Neural cell (in vitro differentiated cells): Measurements from ENCODE around the gene SLC25A11. TPM values are rescaled to one million over a fixed set of nuclear protein-coding genes. Genes with fewer than 3 reads are reported as not detected.
"Not testable (repeated sequence)": the region's sequence is repeated elsewhere in the genome, so short reads cannot be mapped to it uniquely, and the experiment has no call there.

ENCODE experiments used
- H2AFZ ChIP-seq: fragments of 200-600, 300-800 bp; sonication (generic), shearing (Covaris generic); 2 replicates; pipeline ENCODE4 v1.6.0; 2014; ENCODE audit warnings: low read depth, mild to moderate bottlenecking, antibody characterized with exemption, low read length, moderate library complexity
- H3F3A ChIP-seq: fragments of 200-600 bp; shearing (Covaris generic); 2 replicates; pipeline ENCODE4 v1.6.1; 2016; ENCODE audit warnings: mild to moderate bottlenecking, moderate library complexity, mixed read lengths, antibody characterized with exemption, low read length; ENCODE audit not compliant: insufficient read depth, poor library complexity, severe bottlenecking
- H3K27ac ChIP-seq: fragments of 200-600, 300-800 bp; sonication (generic), shearing (Covaris generic); 2 replicates; pipeline ENCODE4 v1.5.1; 2014; ENCODE audit warnings: mild to moderate bottlenecking, low read length, moderate library complexity
- H3K27me3 ChIP-seq: fragments of 300-800, 200-600 bp; sonication (generic), shearing (Covaris generic); 2 replicates; pipeline ENCODE4 v1.6.0; 2014; ENCODE audit warnings: mild to moderate bottlenecking, low read depth, low read length, moderate library complexity; ENCODE audit not compliant: insufficient read depth
- H3K36me3 ChIP-seq: fragments of 300-800, 200-600 bp; sonication (generic), shearing (Covaris generic); 2 replicates; pipeline ENCODE4 v1.5.1; 2014; ENCODE audit warnings: mild to moderate bottlenecking, antibody characterized with exemption, low read length, moderate library complexity; ENCODE audit not compliant: insufficient read depth
- H3K4me2 ChIP-seq: fragments of 300-800, 200-600 bp; sonication (generic), shearing (Covaris generic); 2 replicates; pipeline ENCODE4 v1.6.0; 2014; ENCODE audit warnings: mild to moderate bottlenecking, low read length
- H3K4me3 ChIP-seq: fragments of 300-800, 200-600 bp; sonication (generic), shearing (Covaris generic); 2 replicates; pipeline ENCODE4 v1.5.1; 2014; ENCODE audit warnings: mild to moderate bottlenecking, low read length, moderate library complexity
- H3K79me2 ChIP-seq: fragments of 200-600 bp; shearing (Covaris generic); replicated peaks from 2 replicates; pipeline ENCODE4 v1.6.0; 2014; ENCODE audit warnings: mild to moderate bottlenecking, low read length, moderate library complexity; ENCODE audit not compliant: insufficient read depth
- H3K9ac ChIP-seq: fragments of 300-800, 200-600 bp; sonication (generic), shearing (Covaris generic); 2 replicates; pipeline ENCODE4 v1.6.1; 2016; ENCODE audit warnings: mild to moderate bottlenecking, low read length, mixed read lengths
- H3K9me2 ChIP-seq: fragments of 200-600 bp; shearing (Covaris generic); 2 replicates; pipeline ENCODE4 v1.6.1; 2016; ENCODE audit warnings: mild to moderate bottlenecking, low read length, mixed read lengths; ENCODE audit not compliant: insufficient read depth
- H3K9me3 ChIP-seq: fragments of 200-600, 300-800 bp; sonication (generic), shearing (Covaris generic); 2 replicates; pipeline ENCODE4 v1.6.1; 2016; ENCODE audit warnings: mild to moderate bottlenecking, mixed run types, low read length, moderate library complexity, mixed read lengths
- H4K20me1 ChIP-seq: fragments of 200-600 bp; shearing (Covaris generic); 2 replicates; pipeline ENCODE4 v1.6.1; 2016; ENCODE audit warnings: mild to moderate bottlenecking, mixed run types; ENCODE audit not compliant: insufficient read depth
- CTCF ChIP-seq: fragments of 450-650 bp; IDR thresholded peaks from 2 replicates; pipeline ENCODE4 v1.5.1; 2014; ENCODE audit warnings: antibody characterized with exemption, mild to moderate bottlenecking, moderate library complexity; ENCODE audit not compliant: poor library complexity, severe bottlenecking
- EP300 ChIP-seq: fragments of 450-650 bp; conservative IDR thresholded peaks from 2 replicates; pipeline ENCODE4 v1.6.1; 2014; ENCODE audit warnings: antibody characterized with exemption, mild to moderate bottlenecking, moderate library complexity; ENCODE audit not compliant: poor library complexity, severe bottlenecking
- EZH2 ChIP-seq: fragments of 200-600, 300-800 bp; shearing (Covaris generic), sonication (generic); IDR thresholded peaks from 2 replicates; pipeline ENCODE4 v1.6.1; 2014; ENCODE audit warnings: antibody characterized with exemption, low read length, borderline replicate concordance, mild to moderate bottlenecking; ENCODE audit not compliant: insufficient read depth, poor library complexity, severe bottlenecking
- MXI1 ChIP-seq: fragments of 450-650 bp; conservative IDR thresholded peaks from 2 replicates; pipeline ENCODE4 v1.6.1; 2014; ENCODE audit warnings: antibody characterized with exemption, mild to moderate bottlenecking; ENCODE audit not compliant: poor library complexity, severe bottlenecking
- POLR2AphosphoS5 ChIP-seq: IDR thresholded peaks from 2 replicates; pipeline ENCODE4 v1.6.1; 2012
- RAD21 ChIP-seq: fragments of 450-650 bp; conservative IDR thresholded peaks from 2 replicates; pipeline ENCODE4 v1.6.1; 2014; ENCODE audit warnings: antibody characterized with exemption, mild to moderate bottlenecking, moderate library complexity
- SMC3 ChIP-seq: fragments of 450-650 bp; conservative IDR thresholded peaks from 2 replicates; pipeline ENCODE4 v1.6.1; 2014; ENCODE audit warnings: antibody characterized with exemption, mild to moderate bottlenecking, moderate library complexity; ENCODE audit not compliant: poor library complexity
- TAF1 ChIP-seq: IDR thresholded peaks from 2 replicates; pipeline ENCODE4 v1.6.1; 2012; ENCODE audit warnings: low read depth
- polyA plus RNA-seq: library from polyadenylated mRNA; depleted of rRNA; stranded (reverse); fragments of >200 nt; gene quantifications from 2 replicates; pipeline ENCODE4 v1.2.3, GENCODE V29; 2014
- TF ChIP-seq, protein P1 (sequence below): IDR thresholded peaks from 2 replicates; pipeline ENCODE4 v1.6.1; 2012; ENCODE audit warnings: borderline replicate concordance

Gene SLC25A11
- polyA plus RNA-seq, 1 donor from 2014 or later: 172 TPM

- H3K4me3 ChIP-seq, H2AFZ ChIP-seq, H3K27me3 ChIP-seq, H3F3A ChIP-seq, H3K4me2 ChIP-seq, H3K9ac ChIP-seq, H3K9me3 ChIP-seq, H3K27ac ChIP-seq, H3K79me2 ChIP-seq, H3K36me3 ChIP-seq, H3K9me2 ChIP-seq, H4K20me1 ChIP-seq: not testable (repeated sequence)
Measured at GRCh38 chr17:4914551-4914950, 25.3 kb downstream of the SLC25A11 start.

DNA sequence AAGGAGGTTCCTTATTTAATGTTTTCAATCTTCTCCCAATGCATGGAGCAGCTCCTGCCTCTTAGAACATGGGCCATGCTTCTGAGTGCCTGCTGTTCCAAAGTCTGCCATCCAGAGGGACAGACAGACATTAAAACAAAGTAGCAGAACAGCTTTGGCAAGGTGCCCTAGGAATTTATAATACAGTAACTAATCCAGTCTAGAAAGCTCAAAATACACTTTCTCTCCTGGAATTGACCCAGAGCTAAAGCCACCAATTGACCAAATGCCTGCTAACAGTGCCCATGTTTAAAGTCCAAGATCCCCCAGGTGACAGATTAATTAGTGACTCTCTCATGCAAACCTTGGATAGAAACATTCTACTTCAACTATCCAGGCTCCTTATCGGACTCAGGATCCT lies 25.9 kb downstream of the SLC25A11 start:
- TF ChIP-seq CTCF: no peak
- TF ChIP-seq EZH2: no peak
- no peak for TF ChIP-seq EP300
- no peak for TF ChIP-seq MXI1
- TF ChIP-seq RAD21: no peak
- no peak for TF ChIP-seq TAF1
- no peak for TF ChIP-seq POLR2AphosphoS5
- TF ChIP-seq, protein P1, sequence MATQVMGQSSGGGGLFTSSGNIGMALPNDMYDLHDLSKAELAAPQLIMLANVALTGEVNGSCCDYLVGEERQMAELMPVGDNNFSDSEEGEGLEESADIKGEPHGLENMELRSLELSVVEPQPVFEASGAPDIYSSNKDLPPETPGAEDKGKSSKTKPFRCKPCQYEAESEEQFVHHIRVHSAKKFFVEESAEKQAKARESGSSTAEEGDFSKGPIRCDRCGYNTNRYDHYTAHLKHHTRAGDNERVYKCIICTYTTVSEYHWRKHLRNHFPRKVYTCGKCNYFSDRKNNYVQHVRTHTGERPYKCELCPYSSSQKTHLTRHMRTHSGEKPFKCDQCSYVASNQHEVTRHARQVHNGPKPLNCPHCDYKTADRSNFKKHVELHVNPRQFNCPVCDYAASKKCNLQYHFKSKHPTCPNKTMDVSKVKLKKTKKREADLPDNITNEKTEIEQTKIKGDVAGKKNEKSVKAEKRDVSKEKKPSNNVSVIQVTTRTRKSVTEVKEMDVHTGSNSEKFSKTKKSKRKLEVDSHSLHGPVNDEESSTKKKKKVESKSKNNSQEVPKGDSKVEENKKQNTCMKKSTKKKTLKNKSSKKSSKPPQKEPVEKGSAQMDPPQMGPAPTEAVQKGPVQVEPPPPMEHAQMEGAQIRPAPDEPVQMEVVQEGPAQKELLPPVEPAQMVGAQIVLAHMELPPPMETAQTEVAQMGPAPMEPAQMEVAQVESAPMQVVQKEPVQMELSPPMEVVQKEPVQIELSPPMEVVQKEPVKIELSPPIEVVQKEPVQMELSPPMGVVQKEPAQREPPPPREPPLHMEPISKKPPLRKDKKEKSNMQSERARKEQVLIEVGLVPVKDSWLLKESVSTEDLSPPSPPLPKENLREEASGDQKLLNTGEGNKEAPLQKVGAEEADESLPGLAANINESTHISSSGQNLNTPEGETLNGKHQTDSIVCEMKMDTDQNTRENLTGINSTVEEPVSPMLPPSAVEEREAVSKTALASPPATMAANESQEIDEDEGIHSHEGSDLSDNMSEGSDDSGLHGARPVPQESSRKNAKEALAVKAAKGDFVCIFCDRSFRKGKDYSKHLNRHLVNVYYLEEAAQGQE: no peak
- no peak for TF ChIP-seq SMC3
- H3F3A ChIP-seq: no peaks in the 10 kb centered on the region
- H3K27ac ChIP-seq: no peak overlapping the region
- no peaks in the 10 kb centered on the region for H3K36me3 ChIP-seq
- H3K4me2 ChIP-seq: no peak overlapping the region
- H3K4me3 ChIP-seq: no peak overlapping the region
- no peaks in the 10 kb centered on the region for H3K9me3 ChIP-seq
- no peaks in the 10 kb centered on the region for H4K20me1 ChIP-seq
- no peak overlapping the region for H3K9ac ChIP-seq
- no peaks in the 10 kb centered on the region for H3K27me3 ChIP-seq
- no peaks in the 10 kb centered on the region for H3K79me2 ChIP-seq
- H3K9me2 ChIP-seq: no peaks in the 10 kb centered on the region
- no peak overlapping the region for H2AFZ ChIP-seq
